NCI-H82 treated with DMSO at 0.1 percent for 48 hours (cell line): ENCODE measurements around the gene TMEM62.
A peak's percentile ranks its signal among the peaks of the same experiment; 100 is the strongest.

Experiments
- DNase-seq: peaks from one replicate; lab custom pipeline; 2025; ENCODE audit not compliant: unreplicated experiment; lab: John Stamatoyannopoulos, UW

TMEM62 gene

GRCh38 chr15:43133430-43134156, at the start of gene TMEM62:
TSS of gene TMEM62 (plus strand) at chr15:43133586. CDS start at chr15:43133803, 217 bp downstream.
- no peak for DNase-seq

GRCh38 chr15:43085921-43086320, 47.5 kb upstream of the TMEM62 start:
- DNase-seq = no peak

- no peak for DNase-seq
These were observed 46.8 kb upstream of the TMEM62 start for GRCh38 chr15:43086551-43086950.

GRCh38 chr15:43091859-43092258, 41.5 kb upstream of the TMEM62 start:
- DNase-seq = no peak

- DNase-seq = no peak
These were observed 40.4 kb upstream of the TMEM62 start for GRCh38 chr15:43093026-43093425.

GRCh38 chr15:43094416-43095030, 38.9 kb upstream of the TMEM62 start:
- no peak for DNase-seq

GRCh38 chr15:43095243-43095642, 38.1 kb upstream of the TMEM62 start:
- no peak for DNase-seq

- DNase-seq = no peak
These were observed 37.6 kb upstream of the TMEM62 start for GRCh38 chr15:43095708-43096347.

- no peak for DNase-seq
These were observed 37.0 kb upstream of the TMEM62 start for GRCh38 chr15:43096411-43096810.

- no peak for DNase-seq
These were observed 34.1 kb upstream of the TMEM62 start for GRCh38 chr15:43099105-43099845.

GRCh38 chr15:43100971-43101370, 32.4 kb upstream of the TMEM62 start:
- DNase-seq = peak; percentile 78

- DNase-seq = no peak
These were observed 31.2 kb upstream of the TMEM62 start for GRCh38 chr15:43102187-43102586.

- DNase-seq = no peak
These were observed 29.5 kb upstream of the TMEM62 start for GRCh38 chr15:43103907-43104306.

GRCh38 chr15:43104426-43104825, 29.0 kb upstream of the TMEM62 start:
- DNase-seq = no peak

GRCh38 chr15:43105077-43105736, 28.2 kb upstream of the TMEM62 start:
- DNase-seq = no peak

GRCh38 chr15:43105778-43106485, 27.5 kb upstream of the TMEM62 start, which contains the start of gene UBR1:
TSS of gene UBR1 (minus strand) at chr15:43106038. CDS start at chr15:43106022, 16 bp downstream.
- peak; percentile 76 for DNase-seq

GRCh38 chr15:43106486-43106829, 26.9 kb upstream of the TMEM62 start:
- DNase-seq = no peak

- DNase-seq = no peak
These were observed 25.6 kb upstream of the TMEM62 start for GRCh38 chr15:43107751-43108150.

GRCh38 chr15:43111354-43111753, 22.0 kb upstream of the TMEM62 start:
- no peak for DNase-seq

- DNase-seq = no peak
These were observed 15.1 kb upstream of the TMEM62 start for GRCh38 chr15:43118286-43118685.
